ENCODE data around the gene TRAF1. TPM values are rescaled to one million over a fixed set of nuclear protein-coding genes. Genes with fewer than 3 reads are reported as not detected.

The TRAF1 gene
- total and polyA plus RNA-seq, 2 of the 13 experiments (the other 11 are each of a cell fraction or from before 2014, with no cell fraction given), result 0.44 to 1.0 TPM

DNA sequence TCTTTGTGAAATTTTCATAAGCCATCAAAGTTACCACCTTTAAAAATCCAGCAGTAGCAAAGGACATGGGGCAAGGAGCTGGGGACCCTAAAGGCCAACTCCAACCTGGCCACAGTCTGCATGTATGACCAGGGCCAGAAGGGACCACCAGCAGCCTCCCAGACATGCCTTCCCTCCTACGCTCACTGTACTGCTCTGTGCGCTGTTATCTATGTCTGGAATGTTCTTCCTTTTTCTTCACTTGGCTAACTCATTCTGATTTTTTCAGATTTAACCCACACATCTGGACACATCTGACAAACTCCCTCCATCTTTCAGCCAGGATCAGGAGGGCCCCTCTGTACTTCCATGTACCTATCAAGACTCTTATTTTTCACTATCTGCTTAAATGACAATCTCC, 47.6 kb upstream of the TRAF1 start (continued):
- TF ChIP-seq, protein P1, sequence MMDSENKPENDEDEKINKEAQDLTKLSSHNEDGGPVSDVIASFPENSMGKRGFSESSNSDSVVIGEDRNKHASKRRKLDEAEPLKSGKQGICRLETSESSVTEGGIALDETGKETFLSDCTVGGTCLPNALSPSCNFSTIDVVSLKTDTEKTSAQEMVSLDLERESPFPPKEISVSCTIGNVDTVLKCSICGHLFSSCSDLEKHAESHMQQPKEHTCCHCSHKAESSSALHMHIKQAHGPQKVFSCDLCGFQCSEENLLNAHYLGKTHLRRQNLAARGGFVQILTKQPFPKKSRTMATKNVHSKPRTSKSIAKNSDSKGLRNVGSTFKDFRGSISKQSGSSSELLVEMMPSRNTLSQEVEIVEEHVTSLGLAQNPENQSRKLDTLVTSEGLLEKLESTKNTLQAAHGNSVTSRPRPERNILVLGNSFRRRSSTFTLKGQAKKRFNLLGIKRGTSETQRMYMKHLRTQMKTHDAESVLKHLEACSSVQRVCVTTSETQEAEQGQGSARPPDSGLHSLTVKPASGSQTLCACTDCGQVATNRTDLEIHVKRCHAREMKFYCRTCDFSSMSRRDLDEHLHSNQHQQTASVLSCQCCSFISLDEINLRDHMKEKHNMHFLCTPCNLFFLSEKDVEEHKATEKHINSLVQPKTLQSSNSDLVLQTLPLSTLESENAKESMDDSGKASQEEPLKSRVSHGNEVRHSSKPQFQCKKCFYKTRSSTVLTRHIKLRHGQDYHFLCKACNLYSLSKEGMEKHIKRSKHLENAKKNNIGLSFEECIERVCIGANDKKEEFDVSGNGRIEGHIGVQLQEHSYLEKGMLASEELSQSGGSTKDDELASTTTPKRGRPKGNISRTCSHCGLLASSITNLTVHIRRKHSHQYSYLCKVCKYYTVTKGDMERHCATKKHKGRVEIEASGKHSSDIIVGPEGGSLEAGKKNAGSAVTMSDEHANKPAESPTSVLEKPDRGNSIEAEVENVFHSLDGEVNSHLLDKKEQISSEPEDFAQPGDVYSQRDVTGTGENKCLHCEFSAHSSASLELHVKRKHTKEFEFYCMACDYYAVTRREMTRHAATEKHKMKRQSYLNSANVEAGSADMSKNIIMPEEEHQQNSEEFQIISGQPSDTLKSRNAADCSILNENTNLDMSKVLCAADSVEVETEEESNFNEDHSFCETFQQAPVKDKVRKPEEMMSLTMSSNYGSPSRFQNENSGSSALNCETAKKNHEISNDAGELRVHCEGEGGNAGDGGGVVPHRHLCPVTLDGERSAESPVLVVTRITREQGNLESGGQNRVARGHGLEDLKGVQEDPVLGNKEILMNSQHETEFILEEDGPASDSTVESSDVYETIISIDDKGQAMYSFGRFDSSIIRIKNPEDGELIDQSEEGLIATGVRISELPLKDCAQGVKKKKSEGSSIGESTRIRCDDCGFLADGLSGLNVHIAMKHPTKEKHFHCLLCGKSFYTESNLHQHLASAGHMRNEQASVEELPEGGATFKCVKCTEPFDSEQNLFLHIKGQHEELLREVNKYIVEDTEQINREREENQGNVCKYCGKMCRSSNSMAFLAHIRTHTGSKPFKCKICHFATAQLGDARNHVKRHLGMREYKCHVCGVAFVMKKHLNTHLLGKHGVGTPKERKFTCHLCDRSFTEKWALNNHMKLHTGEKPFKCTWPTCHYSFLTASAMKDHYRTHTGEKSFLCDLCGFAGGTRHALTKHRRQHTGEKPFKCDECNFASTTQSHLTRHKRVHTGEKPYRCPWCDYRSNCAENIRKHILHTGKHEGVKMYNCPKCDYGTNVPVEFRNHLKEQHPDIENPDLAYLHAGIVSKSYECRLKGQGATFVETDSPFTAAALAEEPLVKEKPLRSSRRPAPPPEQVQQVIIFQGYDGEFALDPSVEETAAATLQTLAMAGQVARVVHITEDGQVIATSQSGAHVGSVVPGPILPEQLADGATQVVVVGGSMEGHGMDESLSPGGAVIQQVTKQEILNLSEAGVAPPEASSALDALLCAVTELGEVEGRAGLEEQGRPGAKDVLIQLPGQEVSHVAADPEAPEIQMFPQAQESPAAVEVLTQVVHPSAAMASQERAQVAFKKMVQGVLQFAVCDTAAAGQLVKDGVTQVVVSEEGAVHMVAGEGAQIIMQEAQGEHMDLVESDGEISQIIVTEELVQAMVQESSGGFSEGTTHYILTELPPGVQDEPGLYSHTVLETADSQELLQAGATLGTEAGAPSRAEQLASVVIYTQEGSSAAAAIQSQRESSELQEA (CRISPR knock-in tag; IDR thresholded peaks at IDR 0.05; ENCODE audit: not compliant biosample characterization), result no peak
- TF ChIP-seq ZNF703 (CRISPR knock-in tag; IDR thresholded peaks at IDR 0.05; ENCODE audit: borderline replicate concordance), result no peak
- no peak for TF ChIP-seq ZNF264 (CRISPR knock-in tag; IDR thresholded peaks at IDR 0.05)
- TF ChIP-seq ZNF629 (CRISPR knock-in tag; conservative IDR thresholded peaks at IDR 0.05), result no peak
- TF ChIP-seq ZNF207 (IDR thresholded peaks at IDR 0.05; ENCODE audit: borderline replicate concordance), result no peak
- no peak for TF ChIP-seq ZFP37 (CRISPR knock-in tag; IDR thresholded peaks at IDR 0.05; ENCODE audit: borderline replicate concordance)
- TF ChIP-seq, protein P2, sequence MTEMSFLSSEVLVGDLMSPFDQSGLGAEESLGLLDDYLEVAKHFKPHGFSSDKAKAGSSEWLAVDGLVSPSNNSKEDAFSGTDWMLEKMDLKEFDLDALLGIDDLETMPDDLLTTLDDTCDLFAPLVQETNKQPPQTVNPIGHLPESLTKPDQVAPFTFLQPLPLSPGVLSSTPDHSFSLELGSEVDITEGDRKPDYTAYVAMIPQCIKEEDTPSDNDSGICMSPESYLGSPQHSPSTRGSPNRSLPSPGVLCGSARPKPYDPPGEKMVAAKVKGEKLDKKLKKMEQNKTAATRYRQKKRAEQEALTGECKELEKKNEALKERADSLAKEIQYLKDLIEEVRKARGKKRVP (CRISPR knock-in tag; IDR thresholded peaks at IDR 0.05), result no peak
- no peak for TF ChIP-seq REPIN1 (CRISPR knock-in tag; IDR thresholded peaks at IDR 0.05; ENCODE audit: borderline replicate concordance, low read depth)
- TF ChIP-seq KLF11 (CRISPR knock-in tag; IDR thresholded peaks at IDR 0.05), result no peak

All from HepG2 (cell line).